Measurements from ENCODE around the gene SNX11. TPM values are rescaled to one million over a fixed set of nuclear protein-coding genes. Genes with fewer than 3 reads are reported as not detected.

SNX11 gene
- total RNA-seq, 4 donors from 2014 or later: 0.77 to 20.6 (median 14.8) TPM

- peaks cover 0 to 6% of the 10 kb centered on the region in 2 donors for H3K27me3 ChIP-seq
- no peaks in the 10 kb centered on the region for H3K36me3 ChIP-seq
- no peak for TF ChIP-seq CTCF (IDR thresholded peaks at IDR 0.05)
These were observed 36.1 kb downstream of the SNX11 start for GRCh38 chr17:48143629-48144028.

GRCh38 chr17:48144231-48144630 lies 36.7 kb downstream of the SNX11 start:
- H3K9me3 ChIP-seq: no peaks in the 10 kb centered on the region
- H3K4me3 ChIP-seq: no peak overlapping the region
- no peaks in the 10 kb centered on the region for H3K36me3 ChIP-seq
- no peak for TF ChIP-seq POLR2A (IDR thresholded peaks at IDR 0.05)
- TF ChIP-seq CTCF (IDR thresholded peaks at IDR 0.05): no peak
- intact Hi-C loops (cut with DNase I; ENCODE audit: low total_unique reads): no loop called here
- no peak for DNase-seq
- H3K27ac ChIP-seq: no peak overlapping the region
- H3K4me1 ChIP-seq: no peaks in the 10 kb centered on the region
- H3K27me3 ChIP-seq: peaks cover 0 to 10% of the 10 kb centered on the region in 2 donors

More at GRCh38 chr17:48143629-48144028, 36.1 kb downstream of the SNX11 start:
- no peak overlapping the region for H3K4me3 ChIP-seq
- H3K27ac ChIP-seq: no peak overlapping the region
- intact Hi-C loops (cut with DNase I; ENCODE audit: low total_unique reads): no loop called here
- H3K4me1 ChIP-seq: no peaks in the 10 kb centered on the region
- no peaks in the 10 kb centered on the region for H3K9me3 ChIP-seq
- DNase-seq: no peak

- no peaks in the 10 kb centered on the region for H3K36me3 ChIP-seq
- no peaks in the 10 kb centered on the region for H3K9me3 ChIP-seq
- DNase-seq: no peak
- peaks cover 0 to 18% of the 10 kb centered on the region in 2 donors for H3K27me3 ChIP-seq
- intact Hi-C loops (cut with DNase I; ENCODE audit: low total_unique reads): no loop called here
- no peak overlapping the region for H3K4me3 ChIP-seq
- no peak overlapping the region for H3K27ac ChIP-seq
- no peaks in the 10 kb centered on the region for H3K4me1 ChIP-seq
- no peak for TF ChIP-seq CTCF (IDR thresholded peaks at IDR 0.05)
- TF ChIP-seq POLR2A (IDR thresholded peaks at IDR 0.05): no peak
These were observed 37.6 kb downstream of the SNX11 start for GRCh38 chr17:48144976-48145798.

GRCh38 chr17:48148029-48148770 lies 40.6 kb downstream of the SNX11 start:
- Histone ChIP-seq H3K27ac (no peak overlapping the region), H3K36me3 (no peaks in the 10 kb centered on the region), H3K27me3 (peaks cover 0 to 30% of the 10 kb centered on the region in 2 donors), H3K4me3 (no peak overlapping the region), H3K4me1 (no peaks in the 10 kb centered on the region), H3K9me3 (no peaks in the 10 kb centered on the region)
- intact Hi-C loops (cut with DNase I; ENCODE audit: low total_unique reads): no loop called here
- DNase-seq: no peak
- TF ChIP-seq CTCF (IDR thresholded peaks at IDR 0.05) (no peak), POLR2A (IDR thresholded peaks at IDR 0.05) (no peak)
